HCT116 (cell line): ENCODE measurements around the gene RAP2A. TPM values are rescaled to one million over a fixed set of nuclear protein-coding genes. Genes with fewer than 3 reads are reported as not detected.

Experiments
- ATAC-seq: fragments of 200-7000 bp; cut with Tn5 transposase; 2 replicates; pipeline ENCODE4 v1.9.1; 2020; ENCODE audit warnings: mild to moderate bottlenecking, moderate library complexity
- BruUV-seq: library from RNA; stranded (reverse); fragments of 400-500 nt; replicated peaks from 2 replicates; lab custom pipeline; 2021; lab: Mats Ljungman, UMichigan
- CTCF ChIA-PET: fragments of 300-600 bp; sonication (Branson Sonifier 250); formaldehyde crosslinking; loops from one replicate; lab custom pipeline; 2021; ENCODE audit warnings: antibody characterized with exemption; lab: Charles Lee
- POLR2A ChIA-PET: fragments of 300-600, 350-600 bp; sonication (Branson Sonifier 250); formaldehyde crosslinking; loops from one replicate; lab custom pipeline; 2021; ENCODE audit warnings: antibody characterized with exemption; lab: Charles Lee
- RAD21 ChIA-PET, 2 experiments: fragments of 300-600 bp; sonication (Branson Sonifier 250); formaldehyde crosslinking; loops; one replicate each; lab custom pipeline; 2023; ENCODE audit warnings: low total read pairs in 2 of 2; ENCODE audit not compliant: uncharacterized antibody in 2 of 2, unreplicated experiment in 2 of 2, low non-redundant PET in 1 of 2; lab: Charles Lee
- DNase-seq: peaks from one replicate; pipeline ENCODE4 v3.0.0-alpha.2; 2010; ENCODE audit warnings: low read depth, low spot score
- H2AFZ ChIP-seq: fragments of 200-600 bp; shearing (Covaris generic), sonication (generic); 2 replicates; pipeline ENCODE4 v1.6.1; 2017; ENCODE audit warnings: low read depth, mixed run types, mixed read lengths, antibody characterized with exemption, low read length; ENCODE audit not compliant: poor library complexity, severe bottlenecking
- H3K27ac ChIP-seq: 2 replicates; pipeline ENCODE4 v1.5.1; 2012; ENCODE audit warnings: low read depth, low read length
- H3K27me3 ChIP-seq: fragments of 200-600 bp; sonication (generic); 2 replicates; pipeline ENCODE4 v1.6.1; 2016; ENCODE audit warnings: mixed run types, low read length, mixed read lengths; ENCODE audit not compliant: insufficient read depth
- H3K36me3 ChIP-seq, 2 experiments: fragments of 200-500 bp in 1 of 2; fragments of 200-600 bp in 1 of 2; sonication (Bioruptor generic) in 1 of 2; sonication (generic) in 1 of 2; 2 replicates each; pipeline versions ENCODE4 v1.5.1 to v1.6.1; 2014 to 2016; ENCODE audit warnings: low read length in 2 of 2, inconsistent platforms in 1 of 2, mixed read lengths in 1 of 2, mixed run types in 1 of 2; ENCODE audit not compliant: insufficient read depth in 2 of 2, control insufficient read depth in 1 of 2
- H3K4me1 ChIP-seq, 2 experiments: fragments of 200-600 bp in 1 of 2; sonication (generic) in 1 of 2; 2 replicates each; pipeline versions ENCODE4 v1.5.1 to v1.6.1; 2012 to 2017; ENCODE audit warnings: low read length in 2 of 2, inconsistent platforms in 1 of 2, mild to moderate bottlenecking in 1 of 2, mixed read lengths in 1 of 2, mixed run types in 1 of 2, moderate library complexity in 1 of 2; ENCODE audit not compliant: insufficient read depth in 2 of 2, control insufficient read depth in 1 of 2
- H3K4me2 ChIP-seq: fragments of 200-600 bp; sonication (generic); 2 replicates; pipeline ENCODE4 v1.6.1; 2017; ENCODE audit warnings: mixed run types, low read length, mixed read lengths
- H3K4me3 ChIP-seq, 2 experiments: fragments of 200-600 bp in 1 of 2; sonication (generic) in 1 of 2; replicated peaks in 1 of 2; 2 replicates each; pipeline ENCODE4 v1.5.1; 2011 to 2016; ENCODE audit warnings: low read length in 2 of 2, control low read depth in 1 of 2, low read depth in 1 of 2, mild to moderate bottlenecking in 1 of 2, mixed read lengths in 1 of 2, mixed run types in 1 of 2
- H3K79me2 ChIP-seq: fragments of 200-600 bp; sonication (generic); 2 replicates; pipeline ENCODE4 v1.6.1; 2017; ENCODE audit warnings: mild to moderate bottlenecking, mixed run types, low read length, moderate library complexity, mixed read lengths; ENCODE audit not compliant: insufficient read depth
- H3K9ac ChIP-seq: fragments of 200-600 bp; sonication (generic); 2 replicates; pipeline ENCODE4 v1.6.1; 2016; ENCODE audit warnings: low read length, mixed read lengths
- H3K9me2 ChIP-seq: fragments of 200-600 bp; sonication (generic), shearing (Covaris generic); 2 replicates; pipeline ENCODE4 v1.6.1; 2017; ENCODE audit warnings: mixed run types, mild to moderate bottlenecking, moderate library complexity; ENCODE audit not compliant: insufficient read depth
- H3K9me3 ChIP-seq, 2 experiments: fragments of 200-500 bp in 1 of 2; fragments of 200-600 bp in 1 of 2; sonication (Bioruptor generic) in 1 of 2; sonication (generic) in 1 of 2; 2 replicates each; pipeline ENCODE4 v1.6.1; 2014 to 2017; ENCODE audit warnings: low read length in 2 of 2, mixed read lengths in 2 of 2, inconsistent platforms in 1 of 2, low read depth in 1 of 2, mild to moderate bottlenecking in 1 of 2, mixed run types in 1 of 2, moderate library complexity in 1 of 2; ENCODE audit not compliant: control insufficient read depth in 1 of 2, insufficient read depth in 1 of 2
- H4K20me1 ChIP-seq: fragments of 200-600 bp; sonication (generic), shearing (Covaris generic); 2 replicates; pipeline ENCODE4 v1.6.1; 2017; ENCODE audit warnings: mixed run types, mild to moderate bottlenecking, moderate library complexity; ENCODE audit not compliant: insufficient read depth
- EGR1 ChIP-seq: IDR thresholded peaks from 2 replicates; pipeline ENCODE4 v1.6.1; 2012; ENCODE audit warnings: low read depth
- POLR2A ChIP-seq: IDR thresholded peaks from 2 replicates; pipeline ENCODE4 v1.7.0; 2011; ENCODE audit warnings: borderline replicate concordance; ENCODE audit not compliant: insufficient read depth, insufficient read length; ENCODE audit errors: extremely low read depth
- POLR2AphosphoS5 ChIP-seq: IDR thresholded peaks from 2 replicates; pipeline ENCODE4 v1.6.1; 2011; ENCODE audit warnings: mild to moderate bottlenecking, low read depth, low read length, moderate library complexity
- SP1 ChIP-seq: IDR thresholded peaks from 2 replicates; pipeline ENCODE4 v1.6.1; 2012; ENCODE audit warnings: low read depth
- intact Hi-C: fragments of 100-400 bp; cut with micrococcal nuclease; formaldehyde crosslinking; loops from 2 replicates; pipeline ENCODE4 v1.10.0; 2022
- total RNA-seq: library from RNA; stranded (reverse); gene quantifications from one replicate; pipeline ENCODE4 v1.2.1, GENCODE V29; 2021; ENCODE audit not compliant: unreplicated experiment
- TF ChIP-seq, protein P1 (sequence below): IDR thresholded peaks from 2 replicates; pipeline ENCODE4 v1.6.1; 2012
- TF ChIP-seq, protein P2 (sequence below): IDR thresholded peaks from 2 replicates; pipeline ENCODE4 v1.6.1; 2012; ENCODE audit warnings: low read depth

The RAP2A gene
- total RNA-seq, 1 experiment from 2014 or later = 27.6 TPM

DNA sequence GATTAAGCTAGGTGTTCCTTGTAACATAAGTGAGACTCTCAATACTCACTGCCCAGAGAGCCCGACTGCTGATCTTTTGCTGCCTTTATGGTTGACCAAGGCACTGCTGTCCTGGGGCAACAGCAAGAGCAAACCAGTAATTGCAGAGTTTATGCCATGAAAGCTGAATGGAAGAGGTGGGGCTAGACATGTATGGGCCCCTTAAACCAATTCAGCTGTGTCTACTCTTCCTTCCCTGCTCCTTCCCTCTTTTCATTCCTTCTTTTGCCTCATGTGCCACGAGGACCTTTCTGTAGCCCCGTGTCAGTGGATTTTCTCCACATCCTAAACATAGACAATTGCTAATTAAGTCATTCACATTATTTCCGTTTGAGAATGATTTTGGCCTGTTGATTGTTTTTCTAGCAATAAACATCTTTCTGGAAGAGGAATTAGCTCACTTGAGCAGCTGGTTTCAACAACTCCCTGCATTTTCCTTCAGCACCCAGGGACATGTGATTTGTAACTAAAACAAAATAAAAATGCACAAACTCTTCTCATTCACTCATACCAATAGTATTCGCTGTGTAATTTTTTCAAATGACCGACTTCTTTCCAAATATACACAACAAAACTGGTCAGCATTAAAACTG, 40.5 kb downstream of the RAP2A start:
- no TSS peak for BruUV-seq
- ChIA-PET POLR2A (no interaction called here), CTCF (no interaction called here), RAD21 (no interaction called here)
- intact Hi-C loops = no loop called here
- Histone ChIP-seq H3K4me2 (no peak overlapping the region), H3K4me1 (no peaks in the 10 kb centered on the region), H4K20me1 (no peaks in the 10 kb centered on the region), H3K4me3 (no peak overlapping the region), H3K36me3 (no peaks in the 10 kb centered on the region), H3K9ac (no peak overlapping the region), H3K9me3 (no peaks in the 10 kb centered on the region), H3K9me2 (no peaks in the 10 kb centered on the region), H3K79me2 (no peaks in the 10 kb centered on the region), H3K27ac (no peak overlapping the region), H3K27me3 (no peaks in the 10 kb centered on the region), H2AFZ (no peak overlapping the region)
- ATAC-seq (no peak), DNase-seq (no peak)
- TF ChIP-seq EGR1 = no peak
- TF ChIP-seq POLR2A = no peak
- no peak for TF ChIP-seq POLR2AphosphoS5
- TF ChIP-seq SP1 = no peak
- TF ChIP-seq, protein P1, sequence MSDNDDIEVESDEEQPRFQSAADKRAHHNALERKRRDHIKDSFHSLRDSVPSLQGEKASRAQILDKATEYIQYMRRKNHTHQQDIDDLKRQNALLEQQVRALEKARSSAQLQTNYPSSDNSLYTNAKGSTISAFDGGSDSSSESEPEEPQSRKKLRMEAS = no peak
- TF ChIP-seq, protein P2, sequence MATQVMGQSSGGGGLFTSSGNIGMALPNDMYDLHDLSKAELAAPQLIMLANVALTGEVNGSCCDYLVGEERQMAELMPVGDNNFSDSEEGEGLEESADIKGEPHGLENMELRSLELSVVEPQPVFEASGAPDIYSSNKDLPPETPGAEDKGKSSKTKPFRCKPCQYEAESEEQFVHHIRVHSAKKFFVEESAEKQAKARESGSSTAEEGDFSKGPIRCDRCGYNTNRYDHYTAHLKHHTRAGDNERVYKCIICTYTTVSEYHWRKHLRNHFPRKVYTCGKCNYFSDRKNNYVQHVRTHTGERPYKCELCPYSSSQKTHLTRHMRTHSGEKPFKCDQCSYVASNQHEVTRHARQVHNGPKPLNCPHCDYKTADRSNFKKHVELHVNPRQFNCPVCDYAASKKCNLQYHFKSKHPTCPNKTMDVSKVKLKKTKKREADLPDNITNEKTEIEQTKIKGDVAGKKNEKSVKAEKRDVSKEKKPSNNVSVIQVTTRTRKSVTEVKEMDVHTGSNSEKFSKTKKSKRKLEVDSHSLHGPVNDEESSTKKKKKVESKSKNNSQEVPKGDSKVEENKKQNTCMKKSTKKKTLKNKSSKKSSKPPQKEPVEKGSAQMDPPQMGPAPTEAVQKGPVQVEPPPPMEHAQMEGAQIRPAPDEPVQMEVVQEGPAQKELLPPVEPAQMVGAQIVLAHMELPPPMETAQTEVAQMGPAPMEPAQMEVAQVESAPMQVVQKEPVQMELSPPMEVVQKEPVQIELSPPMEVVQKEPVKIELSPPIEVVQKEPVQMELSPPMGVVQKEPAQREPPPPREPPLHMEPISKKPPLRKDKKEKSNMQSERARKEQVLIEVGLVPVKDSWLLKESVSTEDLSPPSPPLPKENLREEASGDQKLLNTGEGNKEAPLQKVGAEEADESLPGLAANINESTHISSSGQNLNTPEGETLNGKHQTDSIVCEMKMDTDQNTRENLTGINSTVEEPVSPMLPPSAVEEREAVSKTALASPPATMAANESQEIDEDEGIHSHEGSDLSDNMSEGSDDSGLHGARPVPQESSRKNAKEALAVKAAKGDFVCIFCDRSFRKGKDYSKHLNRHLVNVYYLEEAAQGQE = no peak
